Activated CD4-positive, CD25-positive, alpha-beta regulatory T cell (primary cell): Measurements from ENCODE around the gene KAT7.

Experiments
- DNase-seq, 4 experiments: peaks; one replicate each; lab custom pipeline; 2025; lab: John Stamatoyannopoulos, UW

KAT7 gene

DNA sequence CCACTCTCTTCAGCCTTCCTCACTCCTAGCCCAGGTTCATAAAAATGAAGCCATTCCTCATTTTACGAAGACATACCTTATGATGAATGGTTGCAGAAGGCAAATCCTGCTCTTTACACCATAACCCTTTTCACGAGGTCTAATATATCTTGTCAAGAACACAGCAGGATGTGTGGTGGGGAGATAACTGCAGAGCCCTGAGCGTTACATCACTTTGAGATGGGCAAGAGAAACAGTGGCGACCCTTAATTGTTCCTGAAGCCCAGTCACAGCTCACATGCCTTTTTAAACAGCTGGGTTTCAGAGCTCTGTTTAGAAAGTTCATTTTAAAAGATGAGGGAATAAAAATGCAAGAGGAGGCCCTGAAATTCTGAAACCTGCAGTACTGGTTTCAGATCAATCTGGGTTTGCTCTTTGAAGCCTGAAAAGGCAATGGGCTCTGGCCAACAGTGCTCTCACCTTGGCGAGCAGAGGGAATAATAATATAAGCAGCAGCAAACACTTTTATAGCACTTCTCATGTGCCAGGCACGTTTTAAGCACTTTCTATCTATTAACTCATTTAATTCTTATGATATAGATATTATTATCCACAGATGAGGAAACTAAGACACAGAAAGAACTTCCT is 27.4 kb upstream of the KAT7 start:
- DNase-seq: no peak

DNA sequence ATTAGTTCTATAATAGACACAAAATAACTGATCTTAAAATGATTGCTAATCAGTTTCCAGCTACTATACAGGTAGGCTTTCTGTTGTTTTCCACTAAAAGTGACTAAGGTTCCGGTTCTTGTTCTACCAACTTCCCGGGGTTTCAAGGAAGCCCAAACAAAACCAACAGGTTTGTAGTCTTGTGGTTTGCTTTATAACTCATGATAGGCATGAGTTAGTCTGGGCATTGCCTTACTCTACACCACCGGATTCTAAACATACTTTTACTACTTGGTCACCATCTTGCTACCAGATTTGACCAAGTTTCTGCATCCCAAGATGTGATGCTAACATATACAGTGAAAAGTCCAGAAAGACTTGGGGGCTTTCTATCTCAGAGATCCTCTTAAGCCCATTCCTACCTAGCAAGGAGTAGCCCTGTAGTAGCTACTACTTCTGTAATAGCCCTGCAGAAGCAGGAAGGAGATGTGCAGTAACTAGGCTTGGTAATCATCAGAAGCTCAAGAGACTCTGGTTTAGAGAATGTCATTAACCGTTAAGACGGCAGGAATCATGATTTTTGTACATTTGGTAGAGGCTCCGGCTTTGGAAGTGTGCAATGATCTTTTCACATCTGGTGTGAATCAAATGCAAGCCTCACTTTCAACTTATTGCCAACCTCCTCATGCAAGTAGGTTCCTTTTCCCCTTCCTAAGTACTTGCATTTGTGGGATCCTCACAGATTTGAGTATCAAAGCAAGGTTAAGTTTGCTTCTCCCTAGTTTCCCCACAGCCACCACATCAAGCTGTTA is 26.1 kb upstream of the KAT7 start:
- no peak for DNase-seq

DNA sequence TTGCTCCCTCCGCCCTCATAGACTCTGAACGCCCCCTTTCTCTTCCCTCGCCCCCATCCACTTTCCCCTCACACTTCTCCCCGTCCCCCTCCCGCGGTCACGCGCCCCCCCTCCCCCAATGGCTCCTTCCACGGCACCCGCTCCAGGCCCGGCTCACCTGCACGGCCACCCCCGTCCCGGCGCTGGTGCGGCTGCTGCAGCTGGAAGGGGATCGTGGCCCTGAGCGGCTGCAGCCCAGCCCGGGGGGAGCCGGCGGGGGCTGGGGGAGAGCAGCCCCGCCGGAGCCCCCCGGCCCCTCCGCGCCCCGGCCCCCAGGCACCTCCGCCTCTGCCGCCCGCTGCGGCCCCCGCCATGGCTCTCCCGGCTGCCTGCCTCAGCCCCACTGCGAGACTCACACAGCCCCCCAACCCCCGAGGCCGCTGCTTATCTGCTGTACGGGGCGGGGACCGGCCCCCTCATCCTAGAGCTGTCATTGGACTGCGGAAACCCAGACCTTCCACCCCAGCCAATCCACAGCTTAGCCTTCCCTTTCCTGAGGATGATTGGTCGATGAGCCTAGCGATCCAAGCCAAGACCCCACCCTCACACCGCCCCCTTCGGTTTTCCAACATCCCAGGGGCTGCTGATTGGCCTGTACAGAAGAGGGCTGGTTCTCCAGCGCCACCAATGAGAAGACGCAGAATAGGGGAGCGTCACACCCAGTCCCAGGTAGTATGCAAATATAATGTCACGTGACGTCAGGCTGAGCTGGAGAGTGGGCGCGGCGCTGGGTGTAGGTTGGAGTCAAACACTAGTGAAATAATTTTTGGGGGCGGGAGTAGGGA is 24.5 kb upstream of the KAT7 start, which contains the start of gene FAM117A:
Gene FAM117A, minus strand, starts transcription at position 397 of the 824 bp plus-strand sequence. Its CDS starts 44 bp downstream, at position 353.
- peak; percentile 75 to 90 (median 90) for DNase-seq

GRCh38 chr17:49764559-49765180 is 23.8 kb upstream of the KAT7 start:
- no peak for DNase-seq

DNA sequence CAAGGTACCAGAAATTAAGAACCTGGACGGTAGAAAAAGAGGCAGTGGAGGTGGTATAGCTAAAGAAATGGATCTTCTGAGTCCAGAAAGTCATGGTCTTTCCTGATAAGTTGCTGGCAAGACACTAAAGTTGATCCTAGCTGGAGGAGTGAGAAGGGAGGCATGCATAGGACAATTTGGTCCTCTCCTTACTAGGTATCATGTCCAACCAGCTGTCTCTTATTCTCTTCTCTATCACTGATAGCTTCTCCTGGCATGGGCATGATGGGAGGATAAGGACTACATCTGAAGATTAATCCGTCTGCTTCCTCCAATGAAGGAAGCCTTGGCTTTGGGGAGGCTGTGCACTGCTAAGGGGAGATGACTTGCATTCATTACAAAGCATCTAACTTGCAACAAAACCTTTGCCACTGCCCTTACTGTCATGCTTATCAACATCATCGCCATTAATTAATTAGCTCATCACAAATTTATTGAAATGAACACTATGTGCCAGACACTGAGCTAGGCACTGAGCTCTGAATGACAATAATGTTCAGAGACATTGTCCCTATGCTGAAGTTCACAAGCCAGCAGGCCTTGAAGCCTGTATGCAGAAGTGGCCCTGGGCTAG is 21.5 kb upstream of the KAT7 start:
- no peak for DNase-seq

DNA sequence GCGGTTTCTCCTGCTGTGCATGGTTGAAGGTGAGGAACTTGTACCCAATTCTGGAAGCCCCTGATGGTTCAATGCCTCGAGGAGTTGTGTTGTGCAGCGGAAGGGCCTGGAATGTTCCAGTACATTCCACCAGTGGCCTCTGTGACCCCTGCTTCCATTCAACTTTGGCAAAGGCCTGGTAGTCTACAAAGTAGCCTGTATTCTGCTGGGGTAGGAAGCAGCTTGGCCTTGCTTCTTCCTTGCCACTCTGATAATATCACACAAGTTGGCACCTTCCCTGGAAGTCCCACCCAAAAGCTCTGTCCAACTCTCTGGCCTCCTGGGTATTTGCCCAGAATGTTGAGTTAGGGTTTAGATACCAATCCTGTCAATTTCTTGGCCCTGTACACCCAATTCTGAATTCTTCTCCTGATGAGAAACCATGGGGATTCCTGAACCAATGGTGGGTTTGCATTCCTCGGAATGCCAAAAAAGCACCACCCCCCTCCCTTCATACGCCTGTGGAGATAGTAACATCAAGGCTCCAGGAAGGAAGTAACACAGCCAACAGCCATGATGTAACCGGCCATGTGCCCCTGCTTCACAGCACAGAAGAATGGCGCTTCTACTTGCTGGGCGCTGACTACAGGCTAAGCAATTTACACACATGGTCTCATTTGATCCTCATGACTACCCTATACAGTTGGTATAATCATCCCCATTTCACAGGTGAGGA is 12.8 kb upstream of the KAT7 start:
- no peak for DNase-seq

- no peak for DNase-seq
Observed at GRCh38 chr17:49776551-49777300, 11.8 kb upstream of the KAT7 start.

- no peak for DNase-seq
Observed at GRCh38 chr17:49777563-49777962, 10.9 kb upstream of the KAT7 start.

- DNase-seq: no peak
Observed at GRCh38 chr17:49779156-49779738, 9.2 kb upstream of the KAT7 start.

DNA sequence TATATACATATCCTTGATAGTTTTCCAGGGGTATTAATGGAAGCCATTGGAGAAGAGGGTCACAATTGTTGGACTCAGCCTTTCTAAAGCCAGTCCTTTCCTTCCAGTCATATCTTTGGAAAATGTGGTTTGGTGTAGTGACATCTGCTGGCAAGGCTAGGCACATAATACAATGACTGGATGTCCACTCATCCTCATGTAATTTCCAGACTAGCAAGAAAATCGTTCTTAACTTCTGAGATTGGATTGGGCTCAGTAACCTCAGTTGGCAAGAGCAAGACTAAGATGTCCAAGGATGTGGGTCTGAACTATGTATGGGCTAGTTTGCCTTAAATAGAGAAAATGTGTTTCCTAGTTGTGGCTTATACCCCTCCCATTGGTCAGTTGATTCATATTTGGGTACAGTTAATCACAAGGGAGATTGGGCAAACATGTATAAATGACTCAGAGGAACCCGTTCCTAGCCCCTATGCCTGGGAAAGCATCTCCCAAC is 8.7 kb upstream of the KAT7 start:
- no peak for DNase-seq

GRCh38 chr17:49783071-49783715 is 5.3 kb upstream of the KAT7 start:
- DNase-seq: no peak

DNA sequence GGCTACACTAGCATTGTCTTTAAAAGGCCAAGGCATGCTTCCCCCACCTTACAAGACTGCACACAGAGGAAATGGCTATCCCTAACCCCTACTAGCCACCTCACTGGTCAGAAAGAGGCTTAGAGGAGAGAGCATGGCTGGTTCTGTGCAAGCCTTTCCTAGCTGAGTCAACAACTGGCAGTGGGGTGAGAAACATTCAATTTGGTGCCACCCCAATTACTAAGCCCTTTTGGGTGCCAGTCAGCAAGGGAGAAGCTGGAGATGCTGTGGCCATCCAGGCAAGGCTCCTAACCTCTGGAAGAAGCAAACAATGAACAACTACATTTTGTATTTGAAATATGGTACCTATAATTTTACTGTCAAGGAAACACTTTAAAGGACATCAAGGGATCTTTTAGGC is 4.7 kb upstream of the KAT7 start:
- no peak for DNase-seq

DNA sequence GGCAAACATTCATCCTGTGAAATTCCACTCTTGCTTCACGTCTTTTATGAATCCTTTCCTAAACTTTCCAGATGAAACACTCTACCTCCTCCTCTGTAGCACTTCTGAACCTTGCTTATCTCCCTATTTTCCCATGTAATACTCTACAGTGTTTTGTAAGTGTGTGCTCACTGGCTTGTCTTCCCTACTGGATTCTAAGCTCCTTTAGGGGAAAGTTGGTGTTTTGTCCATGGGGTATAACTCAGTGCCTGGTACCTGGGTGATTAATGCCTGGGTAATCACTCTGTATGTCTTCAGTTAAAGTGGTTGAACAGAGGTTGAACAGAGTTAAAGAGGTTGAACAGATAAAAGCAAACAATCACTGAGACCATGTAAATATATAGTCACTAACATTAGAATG is 3.8 kb upstream of the KAT7 start:
- no peak for DNase-seq

DNA sequence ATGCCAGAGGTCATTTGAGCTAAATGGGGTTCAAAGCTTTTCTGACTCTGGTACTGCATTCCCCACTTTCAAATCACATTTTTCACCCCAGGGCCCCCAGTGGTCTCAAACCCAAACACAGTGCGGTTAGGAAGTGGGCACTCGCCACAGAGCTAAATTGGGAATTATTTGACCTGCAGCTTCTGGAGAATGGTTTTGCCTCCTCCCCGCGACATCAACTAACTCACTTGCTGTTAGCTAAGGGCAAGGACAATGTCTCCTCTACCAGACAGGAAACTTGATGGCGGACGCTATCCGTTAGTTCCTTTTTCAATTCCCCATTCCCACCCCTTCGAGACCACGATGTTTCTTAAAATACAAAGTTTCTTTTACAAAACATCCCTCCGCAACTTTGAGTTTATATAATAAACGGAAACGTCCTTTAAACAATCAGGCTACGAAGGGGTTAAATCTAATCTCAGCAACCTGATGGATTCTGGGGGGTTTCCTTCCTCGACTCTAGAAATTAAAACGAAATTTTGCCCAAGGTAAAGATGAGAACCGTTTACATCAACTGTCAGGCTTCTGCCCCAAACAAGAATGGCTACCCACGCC is 500 bp upstream of the KAT7 start:
- DNase-seq: no peak

DNA sequence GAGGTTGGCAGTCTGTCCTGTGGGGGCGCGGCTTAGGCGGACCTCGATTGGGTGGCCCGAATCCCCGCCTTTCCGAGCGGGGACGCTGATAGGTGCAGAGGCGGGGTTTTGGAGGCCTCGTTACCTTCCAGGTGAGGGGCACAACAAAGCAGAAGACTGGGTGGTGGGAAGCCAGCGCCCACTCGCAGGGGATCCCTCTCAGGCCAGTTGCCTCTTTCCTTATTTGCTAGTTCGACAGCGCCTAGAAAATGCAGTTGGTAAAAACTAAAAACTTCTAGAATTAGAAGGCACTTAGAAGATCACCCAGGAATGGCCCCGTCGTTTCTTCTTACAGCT is 730 bp downstream of the KAT7 start:
- no peak for DNase-seq

DNA sequence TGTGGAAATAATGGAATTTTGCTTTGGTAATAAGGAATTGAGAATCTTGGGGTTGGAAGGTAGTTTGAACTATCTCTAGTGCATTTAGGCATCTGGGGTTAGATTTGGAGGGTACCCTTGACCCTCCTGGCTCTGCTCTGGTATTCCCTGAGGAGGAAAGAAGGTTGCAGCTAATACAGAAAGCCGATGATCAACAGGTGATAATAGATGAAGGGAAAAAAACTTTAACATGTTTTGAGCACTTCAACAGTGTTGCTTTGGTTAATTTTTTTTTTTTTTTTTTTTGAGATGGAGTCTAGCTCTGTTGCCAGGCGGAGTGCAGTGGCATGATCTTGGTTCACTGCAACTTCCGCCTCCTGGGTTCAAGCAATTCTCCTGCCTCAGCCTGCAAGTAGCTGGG is 4.8 kb downstream of the KAT7 start:
- DNase-seq: no peak

DNA sequence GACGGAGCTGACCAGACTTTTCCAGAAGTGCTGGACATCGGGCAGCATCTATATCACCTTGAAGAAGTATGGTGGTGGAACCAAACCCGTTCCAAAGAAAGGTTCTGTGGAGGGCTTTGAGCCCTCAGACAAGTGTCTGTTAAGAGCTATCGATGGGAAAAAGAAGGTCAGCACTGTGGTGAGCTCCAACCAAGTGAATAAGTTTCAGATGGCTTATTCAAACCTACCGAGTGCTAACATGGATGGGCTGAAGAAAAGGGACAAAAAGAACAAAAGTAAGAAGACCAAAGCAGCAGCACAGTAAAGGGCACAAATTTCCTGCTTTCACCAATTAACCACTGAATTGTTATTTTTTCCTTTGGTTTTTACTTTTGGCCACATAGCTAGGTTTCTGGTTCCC is 6.9 kb downstream of the KAT7 start:
- DNase-seq: no peak

DNA sequence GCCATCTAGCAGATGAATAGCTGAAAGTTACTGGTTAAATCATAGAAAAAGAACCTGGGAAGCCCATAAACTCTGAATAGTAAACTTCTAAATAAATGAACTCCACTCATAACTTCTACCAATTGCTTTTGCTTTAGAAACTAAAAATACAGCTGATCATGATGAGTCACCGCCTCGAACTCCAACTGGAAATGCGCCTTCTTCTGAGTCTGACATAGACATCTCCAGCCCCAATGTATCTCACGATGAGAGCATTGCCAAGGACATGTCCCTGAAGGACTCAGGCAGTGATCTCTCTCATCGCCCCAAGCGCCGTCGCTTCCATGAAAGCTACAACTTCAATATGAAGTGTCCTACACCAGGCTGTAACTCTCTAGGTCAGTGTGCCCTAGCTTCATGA is 9.7 kb downstream of the KAT7 start:
- DNase-seq: no peak

DNA sequence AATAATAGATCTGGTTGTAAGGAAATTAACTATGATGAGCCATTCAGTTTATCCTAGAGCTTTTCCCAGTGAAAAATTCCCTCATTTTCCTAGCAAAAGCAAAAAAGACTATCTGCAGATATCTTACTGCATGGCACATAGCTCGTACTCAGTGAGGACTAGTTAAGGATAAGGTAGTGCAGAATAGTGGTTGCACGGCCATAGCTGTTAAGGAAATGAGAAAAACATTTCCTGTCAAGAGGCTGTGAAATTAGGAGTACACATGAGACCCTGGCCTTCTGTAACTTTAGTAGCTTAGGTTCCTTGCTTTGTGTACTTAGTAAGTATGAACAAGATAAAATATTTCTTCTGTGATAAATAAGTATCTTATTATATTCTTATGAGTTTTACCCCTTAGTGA is 10.3 kb downstream of the KAT7 start:
- no peak for DNase-seq
